Parietal lobe (tissue), 2 donors: ENCODE results near the gene WNT10A. TPM values are rescaled to one million over a fixed set of nuclear protein-coding genes. Genes with fewer than 3 reads are reported as not detected.

Experiments
- small RNA-seq: library from RNA; depleted of rRNA; stranded (forward); fragments of <200 nt; gene quantifications from one replicate; pipeline ENCODE3, GENCODE V24; 2014; ENCODE audit warnings: low replicate concordance
- total RNA-seq: library from RNA; depleted of rRNA; stranded (reverse); fragments of >200 nt; gene quantifications from one replicate; pipeline ENCODE4 v1.2.3, GENCODE V29; 2014

The WNT10A gene
- total RNA-seq, result not detected

DNA sequence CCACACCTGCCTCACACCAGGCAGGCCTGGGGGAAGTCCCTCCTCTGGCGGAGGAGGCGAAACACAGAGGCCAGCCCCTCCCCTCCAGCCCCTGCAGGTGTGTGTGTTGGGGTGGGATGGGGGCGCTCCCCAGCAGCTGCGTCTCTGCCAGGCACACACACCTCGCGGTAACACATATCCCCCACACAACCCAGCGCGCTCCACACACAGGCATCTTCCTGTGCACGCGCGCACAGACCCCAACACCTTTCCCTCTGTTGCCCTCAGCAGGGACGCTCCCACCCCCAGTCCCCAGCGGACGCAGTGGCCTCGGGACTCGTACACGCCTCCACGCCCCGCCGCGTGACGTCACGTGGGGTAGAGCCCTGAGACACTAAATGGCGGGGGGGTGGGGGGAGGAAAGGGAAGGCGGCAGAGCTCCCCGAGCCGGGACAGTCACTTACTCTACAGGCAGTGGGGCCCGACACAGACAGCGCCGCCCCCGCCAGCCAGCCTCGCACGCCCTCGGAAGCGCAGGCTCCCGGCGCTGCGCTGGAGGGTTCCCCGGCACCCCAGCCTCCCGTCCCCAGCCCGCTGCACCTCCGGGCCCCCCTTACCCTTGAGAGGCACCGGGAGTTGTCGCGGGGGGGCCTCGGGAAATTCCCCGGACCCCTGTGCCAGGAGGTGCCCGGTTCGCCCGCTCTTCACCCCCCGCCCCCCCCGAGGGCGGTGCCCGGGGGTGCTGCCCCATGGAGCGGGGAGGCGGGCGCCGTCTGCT is at the start of gene WNT10A:
Gene WNT10A, plus strand, starts transcription at position 751 of the 757 bp plus-strand sequence. CDS start 144 bp downstream, outside the sequence.

DNA sequence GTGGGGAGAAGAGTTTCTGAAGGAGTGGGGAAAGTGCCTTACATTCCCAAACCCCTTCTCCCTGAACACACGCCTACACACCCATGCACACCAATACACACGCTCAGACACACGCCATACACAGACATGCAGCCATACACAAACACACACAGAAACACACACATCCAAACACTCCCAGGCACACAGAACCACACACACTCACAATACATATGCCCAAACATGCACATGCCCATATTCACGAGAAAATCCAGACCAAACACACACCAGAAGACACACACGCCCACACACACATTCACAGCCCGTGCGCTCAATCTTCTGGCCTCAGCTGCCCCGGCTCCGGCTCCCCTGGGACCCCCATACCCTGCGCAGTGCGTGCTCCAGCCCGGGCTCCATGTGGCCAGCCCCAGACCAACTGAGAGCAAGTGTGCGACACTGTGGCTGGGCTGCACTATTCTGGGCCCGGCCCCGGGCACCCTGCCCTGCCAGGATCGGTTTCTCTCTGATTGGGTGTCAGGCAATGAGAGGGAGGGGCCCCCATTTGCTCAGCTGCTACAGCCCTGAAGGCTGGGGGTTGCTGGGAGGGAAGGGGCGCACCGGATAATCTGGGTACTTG is 49.2 kb upstream of the WNT10A start, which contains the start of gene PRKAG3:
Gene PRKAG3, minus strand, starts transcription at position 426 of the 613 bp plus-strand sequence.

DNA sequence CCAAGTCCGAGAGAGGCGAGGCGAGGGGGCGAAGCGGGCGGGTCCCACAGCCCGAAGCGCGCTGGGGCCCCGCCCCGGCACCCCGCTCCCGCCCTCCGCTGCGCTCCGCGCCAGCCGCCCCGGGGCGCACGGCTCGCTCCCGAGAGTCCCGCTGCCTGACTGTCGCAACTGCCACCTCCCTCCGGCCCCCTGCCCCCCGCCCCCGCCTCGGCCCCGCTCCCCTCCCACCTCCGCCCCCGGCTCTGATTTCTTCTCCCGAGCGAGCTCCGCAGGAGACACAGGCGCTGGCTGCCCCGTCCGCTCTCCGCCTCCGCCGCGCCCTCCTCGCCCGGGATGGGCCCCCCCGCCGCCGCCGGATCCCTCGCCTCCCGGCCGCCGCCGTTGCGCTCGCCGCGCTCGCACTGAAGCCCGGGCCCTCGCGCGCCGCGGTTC is 21.1 kb upstream of the WNT10A start, which contains the start of gene WNT6:
Gene WNT6, plus strand, starts transcription at position 250 of the 432 bp plus-strand sequence. CDS start 233 bp downstream, outside the sequence.

Small RNA genes lying within 50 kb of the gene (small RNA-seq; reads per million reads assigned to genes)
- gene RNU6-642P, result not detected

Other genes with a start within 250 kb of the WNT10A start
- gene ZNF142, start 221.2 kb upstream of the WNT10A start, total RNA-seq, result 31.0 TPM
- 30.4 TPM for gene BCS1L, start 221.2 kb upstream of the WNT10A start, total RNA-seq
- 25.0 TPM for gene RNF25, start 208.8 kb upstream of the WNT10A start, total RNA-seq
- gene STK36, start 208.8 kb upstream of the WNT10A start, total RNA-seq, result 77.0 TPM
- 21.9 TPM for gene TTLL4, start 170.0 kb upstream of the WNT10A start, total RNA-seq
- gene CYP27A1, start 98.7 kb upstream of the WNT10A start, total RNA-seq, result 3.4 TPM
- not detected for gene PRKAG3, start 49.0 kb upstream of the WNT10A start, total RNA-seq
- gene WNT6, start 21.0 kb upstream of the WNT10A start, total RNA-seq, result not detected
- gene CDK5R2, start 78.8 kb downstream of the WNT10A start, total RNA-seq, result 11.9 TPM
- not detected for gene FEV, start 104.3 kb downstream of the WNT10A start, total RNA-seq
- not detected for gene CRYBA2, start 112.6 kb downstream of the WNT10A start, total RNA-seq
- gene CFAP65, start 160.7 kb downstream of the WNT10A start, total RNA-seq, result 0.63 TPM
- not detected for gene IHH, start 180.1 kb downstream of the WNT10A start, total RNA-seq